ENCODE results near the gene CERS6. TPM values are rescaled to one million over a fixed set of nuclear protein-coding genes. Genes with fewer than 3 reads are reported as not detected.

CERS6 gene
- total RNA-seq, 3 donors from 2014 or later: 36.4 to 46.4 (median 44.8) TPM

- TF ChIP-seq POLR2A (IDR thresholded peaks at IDR 0.05) (no peak), POLR2AphosphoS5 (IDR thresholded peaks at IDR 0.05) (no peak), CTCF (IDR thresholded peaks at IDR 0.05) (no peak)
- Histone ChIP-seq H3K9me3 (no peaks in the 10 kb centered on the region), H3K4me1 (no peaks in the 10 kb centered on the region), H3K4me3 (no peak overlapping the region), H3K27me3 (no peaks in the 10 kb centered on the region), H3K27ac (no peak overlapping the region), H3K36me3 (no peaks in the 10 kb centered on the region)
- intact Hi-C loops (cut with DNase I; ENCODE audit: low total_unique reads): no loop called here
- no peak for DNase-seq (ENCODE audit: low spot score in 2 of 2)
Observed at GRCh38 chr2:168740788-168741187, 284.7 kb downstream of the CERS6 start.

- no peak overlapping the region for H3K4me3 ChIP-seq
- H3K27ac ChIP-seq: no peak overlapping the region
- H3K36me3 ChIP-seq: no peaks in the 10 kb centered on the region
- DNase-seq (ENCODE audit: low spot score in 2 of 2): no peak
- TF ChIP-seq POLR2A (IDR thresholded peaks at IDR 0.05) (no peak), CTCF (IDR thresholded peaks at IDR 0.05) (no peak), POLR2AphosphoS5 (IDR thresholded peaks at IDR 0.05) (no peak)
- H3K4me1 ChIP-seq: no peaks in the 10 kb centered on the region
- H3K27me3 ChIP-seq: no peaks in the 10 kb centered on the region
- intact Hi-C loops (cut with DNase I; ENCODE audit: low total_unique reads): no loop called here
- no peaks in the 10 kb centered on the region for H3K9me3 ChIP-seq
Observed at GRCh38 chr2:168742258-168742932, 286.3 kb downstream of the CERS6 start.

- Histone ChIP-seq H3K9me3 (no peaks in the 10 kb centered on the region), H3K4me3 (no peak overlapping the region), H3K27ac (no peak overlapping the region), H3K36me3 (no peaks in the 10 kb centered on the region), H3K4me1 (no peaks in the 10 kb centered on the region), H3K27me3 (no peaks in the 10 kb centered on the region)
- DNase-seq (ENCODE audit: low spot score in 2 of 2): no peak
- TF ChIP-seq CTCF (IDR thresholded peaks at IDR 0.05) (no peak), POLR2A (IDR thresholded peaks at IDR 0.05) (no peak), POLR2AphosphoS5 (IDR thresholded peaks at IDR 0.05) (no peak)
- intact Hi-C loops (cut with DNase I; ENCODE audit: low total_unique reads): no loop called here
Observed at GRCh38 chr2:168744844-168745243, 288.8 kb downstream of the CERS6 start.

- intact Hi-C loops (cut with DNase I; ENCODE audit: low total_unique reads): no loop called here
- Histone ChIP-seq H3K4me3 (no peak overlapping the region), H3K4me1 (no peaks in the 10 kb centered on the region), H3K9me3 (no peaks in the 10 kb centered on the region), H3K27me3 (no peaks in the 10 kb centered on the region), H3K27ac (no peak overlapping the region), H3K36me3 (no peaks in the 10 kb centered on the region)
- DNase-seq (ENCODE audit: low spot score in 2 of 2): no peak
- TF ChIP-seq CTCF (IDR thresholded peaks at IDR 0.05) (no peak), POLR2A (IDR thresholded peaks at IDR 0.05) (no peak), POLR2AphosphoS5 (IDR thresholded peaks at IDR 0.05) (no peak)
Observed at GRCh38 chr2:168748461-168748860, 292.4 kb downstream of the CERS6 start.

GRCh38 chr2:168749297-168749696, 293.2 kb downstream of the CERS6 start:
- Histone ChIP-seq H3K4me3 (no peak overlapping the region), H3K9me3 (no peaks in the 10 kb centered on the region), H3K4me1 (no peaks in the 10 kb centered on the region), H3K27ac (no peak overlapping the region), H3K36me3 (no peaks in the 10 kb centered on the region), H3K27me3 (no peaks in the 10 kb centered on the region)
- TF ChIP-seq POLR2AphosphoS5 (IDR thresholded peaks at IDR 0.05): no peak
- TF ChIP-seq CTCF (IDR thresholded peaks at IDR 0.05): no peak
- no peak for TF ChIP-seq POLR2A (IDR thresholded peaks at IDR 0.05)
- intact Hi-C loops (cut with DNase I; ENCODE audit: low total_unique reads): no loop called here
- no peak for DNase-seq (ENCODE audit: low spot score in 2 of 2)

Data from breast epithelium (tissue), 4 donors.